Activated CD8-positive, alpha-beta T cell treated with anti-CD3 and anti-CD28 coated beads for 36 hours (primary cell): ENCODE measurements around the gene LRFN5. TPM values are rescaled to one million over a fixed set of nuclear protein-coding genes. Genes with fewer than 3 reads are reported as not detected.

Experiments used
- ATAC-seq: fragments of 200-7000 bp; cut with Tn5 transposase; one replicate; pipeline ENCODE4 v1.10.0; 2021; ENCODE audit warnings: mild to moderate bottlenecking, moderate library complexity
- CTCF ChIA-PET: fragments of 350-600 bp; sonication (Branson Sonifier 250); formaldehyde crosslinking; loops from one replicate; lab custom pipeline; 2021; ENCODE audit warnings: antibody characterized with exemption; lab: Charles Lee
- POLR2A ChIA-PET: fragments of 350-600 bp; sonication (Branson Sonifier 250); formaldehyde crosslinking; loops from one replicate; lab custom pipeline; 2021; ENCODE audit warnings: antibody characterized with exemption; lab: Charles Lee
- DNase-seq: peaks from one replicate; pipeline ENCODE4 v3.0.0-alpha.2; 2020
- H3K27ac Mint-ChIP-seq: one replicate; pipeline ENCODE4 v1.8.0; 2021; ENCODE audit warnings: mild to moderate bottlenecking, mixed read lengths
- H3K27me3 Mint-ChIP-seq: one replicate; pipeline ENCODE4 v1.8.0; 2021; ENCODE audit warnings: mixed read lengths
- H3K36me3 Mint-ChIP-seq: one replicate; pipeline ENCODE4 v1.8.0; 2021; ENCODE audit warnings: low read depth, mixed read lengths
- H3K4me1 Mint-ChIP-seq: one replicate; pipeline ENCODE4 v1.8.0; 2021; ENCODE audit warnings: low read depth, mixed read lengths
- H3K4me3 Mint-ChIP-seq: one replicate; pipeline ENCODE4 v1.8.0; 2021; ENCODE audit warnings: mild to moderate bottlenecking, moderate library complexity, mixed read lengths
- H3K9me3 Mint-ChIP-seq: one replicate; pipeline ENCODE4 v1.8.0; 2021; ENCODE audit warnings: mixed read lengths
- CTCF ChIP-seq: fragments of 200-600 bp; IDR thresholded peaks from one replicate; pipeline ENCODE4 v1.8.0; 2022; ENCODE audit warnings: antibody characterized with exemption, mild to moderate bottlenecking
- intact Hi-C: fragments of 100-400 bp; cut with micrococcal nuclease; formaldehyde crosslinking; loops from one replicate; pipeline ENCODE4 v1.10.0; 2022
- total RNA-seq, 2 experiments: library from RNA; stranded (reverse); gene quantifications; one replicate each; pipeline ENCODE4 v1.2.3, GENCODE V29; 2021

LRFN5 gene
- total RNA-seq, 2 experiments from 2014 or later = not detected

- POLR2A ChIA-PET = no interaction called here
- Mint-ChIP-seq H3K9me3 (no peaks in the 10 kb centered on the region), H3K4me1 (no peaks in the 10 kb centered on the region), H3K36me3 (no peaks in the 10 kb centered on the region), H3K4me3 (no peak overlapping the region), H3K27me3 (no peaks in the 10 kb centered on the region), H3K27ac (no peak overlapping the region)
- DNase-seq (no peak), ATAC-seq (no peak)
- CTCF ChIA-PET = no interaction called here
- intact Hi-C loops = no loop called here
- TF ChIP-seq CTCF = no peak
Observed at GRCh38 chr14:41872931-41873685, 266.4 kb downstream of the LRFN5 start.

- CTCF ChIA-PET = no interaction called here
- ATAC-seq (no peak), DNase-seq (no peak)
- no peak for TF ChIP-seq CTCF
- intact Hi-C loops = no loop called here
- no peaks in the 10 kb centered on the region for H3K36me3 Mint-ChIP-seq
- POLR2A ChIA-PET = no interaction called here
- no peak overlapping the region for H3K4me3 Mint-ChIP-seq
- H3K4me1 Mint-ChIP-seq = no peaks in the 10 kb centered on the region
- H3K27me3 Mint-ChIP-seq = no peaks in the 10 kb centered on the region
- H3K9me3 Mint-ChIP-seq = no peaks in the 10 kb centered on the region
- no peak overlapping the region for H3K27ac Mint-ChIP-seq
Observed at GRCh38 chr14:41873686-41874317, 267.1 kb downstream of the LRFN5 start.

- H3K36me3 Mint-ChIP-seq = no peaks in the 10 kb centered on the region
- no peak for ATAC-seq
- intact Hi-C loops = no loop called here
- ChIA-PET POLR2A (no interaction called here), CTCF (no interaction called here)
- no peak for DNase-seq
- no peak overlapping the region for H3K4me3 Mint-ChIP-seq
- H3K4me1 Mint-ChIP-seq = no peaks in the 10 kb centered on the region
- H3K27ac Mint-ChIP-seq = no peak overlapping the region
- no peaks in the 10 kb centered on the region for H3K9me3 Mint-ChIP-seq
- no peak for TF ChIP-seq CTCF
- H3K27me3 Mint-ChIP-seq = no peaks in the 10 kb centered on the region
Observed at GRCh38 chr14:41875116-41875515, 268.4 kb downstream of the LRFN5 start.

- intact Hi-C loops = no loop called here
- TF ChIP-seq CTCF = no peak
- DNase-seq = no peak
Observed at GRCh38 chr14:41878321-41878720, 271.6 kb downstream of the LRFN5 start.

GRCh38 chr14:41891624-41892023, 284.9 kb downstream of the LRFN5 start:
- no peak overlapping the region for H3K27ac Mint-ChIP-seq

More at GRCh38 chr14:41878321-41878720, 271.6 kb downstream of the LRFN5 start:
- ChIA-PET POLR2A (no interaction called here), CTCF (no interaction called here)
- H3K27ac Mint-ChIP-seq = no peak overlapping the region
- no peaks in the 10 kb centered on the region for H3K27me3 Mint-ChIP-seq
- no peak overlapping the region for H3K4me3 Mint-ChIP-seq
- H3K36me3 Mint-ChIP-seq = no peaks in the 10 kb centered on the region
- no peaks in the 10 kb centered on the region for H3K9me3 Mint-ChIP-seq
- ATAC-seq = no peak
- H3K4me1 Mint-ChIP-seq = no peaks in the 10 kb centered on the region

More at GRCh38 chr14:41891624-41892023, 284.9 kb downstream of the LRFN5 start:
- ATAC-seq (no peak), DNase-seq (no peak)
- H3K9me3 Mint-ChIP-seq = no peaks in the 10 kb centered on the region
- no peaks in the 10 kb centered on the region for H3K4me1 Mint-ChIP-seq
- intact Hi-C loops = no loop called here
- TF ChIP-seq CTCF = no peak
- H3K36me3 Mint-ChIP-seq = no peaks in the 10 kb centered on the region
- ChIA-PET CTCF (no interaction called here), POLR2A (no interaction called here)
- no peak overlapping the region for H3K4me3 Mint-ChIP-seq
- no peaks in the 10 kb centered on the region for H3K27me3 Mint-ChIP-seq
